Activated gamma-delta T cell treated with anti-CD3 and anti-CD28 coated beads, Interleukin-2, amount 50 U/mL, for 16 hours (primary cell): ENCODE data around the gene PLSCR5.

Source experiments
- DNase-seq: peaks from one replicate; pipeline ENCODE4 v3.0.0-alpha.2; 2020; ENCODE audit warnings: low read depth

Gene PLSCR5

GRCh38 chr3:146605106-146605505 lies at the start of gene PLSCR5:
TSS of gene PLSCR5 (minus strand) at chr3:146605346. CDS start at chr3:146605212, 134 bp downstream.
- no peak for DNase-seq

GRCh38 chr3:146653978-146654377 lies 48.8 kb upstream of the PLSCR5 start:
- no peak for DNase-seq

GRCh38 chr3:146650691-146651442 lies 45.7 kb upstream of the PLSCR5 start:
- DNase-seq = no peak

- no peak for DNase-seq
Observed at GRCh38 chr3:146646261-146646660, 41.1 kb upstream of the PLSCR5 start.

GRCh38 chr3:146640955-146641867 lies 36.1 kb upstream of the PLSCR5 start:
- DNase-seq = no peak

- no peak for DNase-seq
Observed at GRCh38 chr3:146640361-146640760, 35.2 kb upstream of the PLSCR5 start.

- DNase-seq = no peak
Observed at GRCh38 chr3:146638718-146639117, 33.6 kb upstream of the PLSCR5 start.

- no peak for DNase-seq
Observed at GRCh38 chr3:146637871-146638270, 32.7 kb upstream of the PLSCR5 start.

GRCh38 chr3:146636881-146637280 lies 31.7 kb upstream of the PLSCR5 start:
- no peak for DNase-seq

GRCh38 chr3:146634346-146634745 lies 29.2 kb upstream of the PLSCR5 start:
- no peak for DNase-seq

GRCh38 chr3:146628671-146629070 lies 23.5 kb upstream of the PLSCR5 start:
- DNase-seq = no peak

- DNase-seq = no peak
Observed at GRCh38 chr3:146626403-146627122, 21.4 kb upstream of the PLSCR5 start.

GRCh38 chr3:146625186-146625775 lies 20.1 kb upstream of the PLSCR5 start:
- no peak for DNase-seq

- DNase-seq = no peak
Observed at GRCh38 chr3:146621723-146622122, 16.6 kb upstream of the PLSCR5 start.

- no peak for DNase-seq
Observed at GRCh38 chr3:146612015-146612414, 6.9 kb upstream of the PLSCR5 start.

- DNase-seq = no peak
Observed at GRCh38 chr3:146611096-146611495, 6.0 kb upstream of the PLSCR5 start.

- DNase-seq = no peak
Observed at GRCh38 chr3:146598535-146598934, 6.6 kb downstream of the PLSCR5 start.

GRCh38 chr3:146594843-146595482 lies 10.2 kb downstream of the PLSCR5 start:
- DNase-seq = no peak

GRCh38 chr3:146593776-146594175 lies 11.4 kb downstream of the PLSCR5 start:
- DNase-seq = no peak

GRCh38 chr3:146590521-146590920 lies 14.6 kb downstream of the PLSCR5 start:
- no peak for DNase-seq

GRCh38 chr3:146589899-146590508 lies 15.1 kb downstream of the PLSCR5 start:
- no peak for DNase-seq
